ENCODE data around the gene SURF1. TPM values are rescaled to one million over a fixed set of nuclear protein-coding genes. Genes with fewer than 3 reads are reported as not detected.

SURF1 gene
- total RNA-seq, 1 experiment from 2014 or later: 71.7 TPM

DNA sequence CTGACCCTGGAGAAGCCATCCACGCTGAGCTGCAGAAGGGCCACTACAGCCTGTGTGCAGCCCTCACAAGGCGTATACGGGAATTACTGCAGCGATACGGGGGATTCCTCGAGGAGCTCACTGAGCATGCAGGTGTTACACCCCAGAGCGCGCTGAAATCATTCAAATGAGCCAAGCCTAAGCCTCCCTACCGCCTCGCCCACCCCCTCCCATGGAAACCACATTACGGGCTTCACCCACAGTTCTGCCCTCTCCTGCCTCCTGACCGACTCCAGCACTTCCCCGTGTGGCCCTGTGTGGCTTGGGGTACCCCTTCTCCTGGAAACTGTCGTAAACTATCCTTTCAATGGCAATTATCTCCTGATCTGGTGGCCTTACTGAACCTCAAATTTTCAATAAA is 33.6 kb downstream of the SURF1 start:
- intact Hi-C loops (cut with micrococcal nuclease): no loop called here
- H3K36me3 ChIP-seq (ENCODE audit: control insufficient read depth in 1 of 2, insufficient read depth in 2 of 2, low read length in 2 of 2): no peaks in the 10 kb centered on the region
- H3K4me2 ChIP-seq (ENCODE audit: low read length): no peak overlapping the region
- CTCF ChIA-PET: no interaction called here
- DNase-seq (ENCODE audit: low read depth, low spot score) (no peak), ATAC-seq (no peak)
- no peaks in the 10 kb centered on the region for H3K9me2 ChIP-seq (ENCODE audit: insufficient read depth)
- H4K20me1 ChIP-seq (ENCODE audit: insufficient read depth): no peaks in the 10 kb centered on the region
- POLR2A ChIA-PET: no interaction called here
- no peak overlapping the region for H3K4me3 ChIP-seq (replicated peaks in 1 of 2; ENCODE audit: low read depth in 1 of 2, low read length in 2 of 2)
- no peak overlapping the region for H3K27ac ChIP-seq (ENCODE audit: low read depth, low read length)
- BruUV-seq (replicated peaks): no TSS peak
- no peaks in the 10 kb centered on the region for H3K27me3 ChIP-seq (ENCODE audit: insufficient read depth, low read length)
- H3K9ac ChIP-seq (ENCODE audit: low read length): no peak overlapping the region
- no peaks in the 10 kb centered on the region for H3K9me3 ChIP-seq (ENCODE audit: control insufficient read depth in 1 of 2, insufficient read depth in 1 of 2, low read depth in 1 of 2, low read length in 2 of 2)
- RAD21 ChIA-PET (ENCODE audit: low non-redundant PET in 1 of 2, low total read pairs in 2 of 2, uncharacterized antibody in 2 of 2, unreplicated experiment in 2 of 2): no interaction called here
- no peak overlapping the region for H2AFZ ChIP-seq (ENCODE audit: low read depth, low read length, poor library complexity, severe bottlenecking)
- no peaks in the 10 kb centered on the region for H3K4me1 ChIP-seq (ENCODE audit: control insufficient read depth in 1 of 2, insufficient read depth in 2 of 2, low read length in 2 of 2)
- no peaks in the 10 kb centered on the region for H3K79me2 ChIP-seq (ENCODE audit: insufficient read depth, low read length)
- TF ChIP-seq, protein P1, sequence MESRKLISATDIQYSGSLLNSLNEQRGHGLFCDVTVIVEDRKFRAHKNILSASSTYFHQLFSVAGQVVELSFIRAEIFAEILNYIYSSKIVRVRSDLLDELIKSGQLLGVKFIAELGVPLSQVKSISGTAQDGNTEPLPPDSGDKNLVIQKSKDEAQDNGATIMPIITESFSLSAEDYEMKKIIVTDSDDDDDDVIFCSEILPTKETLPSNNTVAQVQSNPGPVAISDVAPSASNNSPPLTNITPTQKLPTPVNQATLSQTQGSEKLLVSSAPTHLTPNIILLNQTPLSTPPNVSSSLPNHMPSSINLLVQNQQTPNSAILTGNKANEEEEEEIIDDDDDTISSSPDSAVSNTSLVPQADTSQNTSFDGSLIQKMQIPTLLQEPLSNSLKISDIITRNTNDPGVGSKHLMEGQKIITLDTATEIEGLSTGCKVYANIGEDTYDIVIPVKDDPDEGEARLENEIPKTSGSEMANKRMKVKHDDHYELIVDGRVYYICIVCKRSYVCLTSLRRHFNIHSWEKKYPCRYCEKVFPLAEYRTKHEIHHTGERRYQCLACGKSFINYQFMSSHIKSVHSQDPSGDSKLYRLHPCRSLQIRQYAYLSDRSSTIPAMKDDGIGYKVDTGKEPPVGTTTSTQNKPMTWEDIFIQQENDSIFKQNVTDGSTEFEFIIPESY (IDR thresholded peaks at IDR 0.05; ENCODE audit: extremely low read depth, insufficient replicate concordance, low read length): no peak
- no peak for TF ChIP-seq FOSL1 (IDR thresholded peaks at IDR 0.05; ENCODE audit: low read depth)
- TF ChIP-seq SIN3A (IDR thresholded peaks at IDR 0.05; ENCODE audit: low read depth): no peak
- no peak for TF ChIP-seq CTCF (IDR thresholded peaks at IDR 0.05 in 2 of 3, conservative IDR thresholded peaks at IDR 0.05 in 1 of 3; ENCODE audit: borderline replicate concordance in 1 of 3, insufficient read depth in 1 of 3, low read depth in 2 of 3, low read length in 2 of 3)
- no peak for TF ChIP-seq CBX3 (IDR thresholded peaks at IDR 0.05; ENCODE audit: low read depth)
- TF ChIP-seq ZNF274 (IDR thresholded peaks at IDR 0.05; ENCODE audit: low read depth, low read length): no peak
- TF ChIP-seq MAX (IDR thresholded peaks at IDR 0.05): no peak
- TF ChIP-seq POLR2A (IDR thresholded peaks at IDR 0.05; ENCODE audit: borderline replicate concordance, extremely low read depth, insufficient read depth, insufficient read length): no peak
- no peak for TF ChIP-seq ATF3 (IDR thresholded peaks at IDR 0.05)
- TF ChIP-seq SRF (IDR thresholded peaks at IDR 0.05; ENCODE audit: low read depth): no peak
- TF ChIP-seq, protein P2, sequence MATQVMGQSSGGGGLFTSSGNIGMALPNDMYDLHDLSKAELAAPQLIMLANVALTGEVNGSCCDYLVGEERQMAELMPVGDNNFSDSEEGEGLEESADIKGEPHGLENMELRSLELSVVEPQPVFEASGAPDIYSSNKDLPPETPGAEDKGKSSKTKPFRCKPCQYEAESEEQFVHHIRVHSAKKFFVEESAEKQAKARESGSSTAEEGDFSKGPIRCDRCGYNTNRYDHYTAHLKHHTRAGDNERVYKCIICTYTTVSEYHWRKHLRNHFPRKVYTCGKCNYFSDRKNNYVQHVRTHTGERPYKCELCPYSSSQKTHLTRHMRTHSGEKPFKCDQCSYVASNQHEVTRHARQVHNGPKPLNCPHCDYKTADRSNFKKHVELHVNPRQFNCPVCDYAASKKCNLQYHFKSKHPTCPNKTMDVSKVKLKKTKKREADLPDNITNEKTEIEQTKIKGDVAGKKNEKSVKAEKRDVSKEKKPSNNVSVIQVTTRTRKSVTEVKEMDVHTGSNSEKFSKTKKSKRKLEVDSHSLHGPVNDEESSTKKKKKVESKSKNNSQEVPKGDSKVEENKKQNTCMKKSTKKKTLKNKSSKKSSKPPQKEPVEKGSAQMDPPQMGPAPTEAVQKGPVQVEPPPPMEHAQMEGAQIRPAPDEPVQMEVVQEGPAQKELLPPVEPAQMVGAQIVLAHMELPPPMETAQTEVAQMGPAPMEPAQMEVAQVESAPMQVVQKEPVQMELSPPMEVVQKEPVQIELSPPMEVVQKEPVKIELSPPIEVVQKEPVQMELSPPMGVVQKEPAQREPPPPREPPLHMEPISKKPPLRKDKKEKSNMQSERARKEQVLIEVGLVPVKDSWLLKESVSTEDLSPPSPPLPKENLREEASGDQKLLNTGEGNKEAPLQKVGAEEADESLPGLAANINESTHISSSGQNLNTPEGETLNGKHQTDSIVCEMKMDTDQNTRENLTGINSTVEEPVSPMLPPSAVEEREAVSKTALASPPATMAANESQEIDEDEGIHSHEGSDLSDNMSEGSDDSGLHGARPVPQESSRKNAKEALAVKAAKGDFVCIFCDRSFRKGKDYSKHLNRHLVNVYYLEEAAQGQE (IDR thresholded peaks at IDR 0.05; ENCODE audit: low read depth): no peak
- TF ChIP-seq SP1 (IDR thresholded peaks at IDR 0.05; ENCODE audit: low read depth): no peak
- no peak for TF ChIP-seq ELF1 (IDR thresholded peaks at IDR 0.05; ENCODE audit: borderline replicate concordance, low read depth)
- no peak for TF ChIP-seq EZH2 (IDR thresholded peaks at IDR 0.05)

Measured in HCT116 (cell line).